Neural progenitor cell (in vitro differentiated cells): ENCODE data around the gene ACBD6. TPM values are rescaled to one million over a fixed set of nuclear protein-coding genes. Genes with fewer than 3 reads are reported as not detected.

Source experiments
- DNase-seq: peaks from one replicate; pipeline ENCODE4 v3.0.0-alpha.2; 2016; ENCODE audit warnings: low spot score
- H2AFZ ChIP-seq: fragments of 200-600 bp; sonication (generic); replicated peaks from 2 replicates; pipeline ENCODE4 v1.6.1; 2016; ENCODE audit warnings: antibody characterized with exemption
- H3F3A ChIP-seq: fragments of 200-600 bp; sonication (generic); 2 replicates; pipeline ENCODE4 v1.6.1; 2016; ENCODE audit warnings: antibody characterized with exemption, low read depth
- H3K27ac ChIP-seq: fragments of 200-600 bp; sonication (generic); 2 replicates; pipeline ENCODE4 v1.5.1; 2016; ENCODE audit warnings: mild to moderate bottlenecking
- H3K27me3 ChIP-seq: fragments of 200-600 bp; sonication (generic); 2 replicates; pipeline ENCODE4 v1.6.1; 2016; ENCODE audit warnings: mild to moderate bottlenecking, moderate library complexity
- H3K36me3 ChIP-seq: fragments of 200-600 bp; sonication (generic); 2 replicates; pipeline ENCODE4 v1.5.1; 2016
- H3K4me1 ChIP-seq: fragments of 200-600 bp; sonication (generic); 2 replicates; pipeline ENCODE4 v1.6.1; 2016; ENCODE audit warnings: mixed run types
- H3K4me2 ChIP-seq: fragments of 200-600 bp; sonication (generic); 2 replicates; pipeline ENCODE4 v1.6.1; 2016
- H3K4me3 ChIP-seq: fragments of 200-600 bp; sonication (generic); 2 replicates; pipeline ENCODE4 v1.5.1; 2016
- H3K79me2 ChIP-seq: fragments of 200-600 bp; sonication (generic); 2 replicates; pipeline ENCODE4 v1.6.1; 2016; ENCODE audit warnings: low read depth
- H3K9ac ChIP-seq: fragments of 200-600 bp; sonication (generic); 2 replicates; pipeline ENCODE4 v1.6.1; 2016
- H3K9me3 ChIP-seq: fragments of 200-600 bp; sonication (generic); 2 replicates; pipeline ENCODE4 v1.5.1; 2016; ENCODE audit warnings: low read depth
- H4K20me1 ChIP-seq: fragments of 200-600 bp; sonication (generic); 2 replicates; pipeline ENCODE4 v1.6.1; 2016; ENCODE audit warnings: low read depth
- H3K27ac Mint-ChIP-seq: 3 replicates; pipeline ENCODE4 v1.8.0; 2021; ENCODE audit warnings: mixed read lengths
- H3K27me3 Mint-ChIP-seq: 2 replicates; pipeline ENCODE4 v1.8.0; 2022; ENCODE audit warnings: low read depth, mild to moderate bottlenecking, inconsistent platforms, moderate library complexity, mixed read lengths; ENCODE audit not compliant: insufficient read depth
- H3K36me3 Mint-ChIP-seq: 3 replicates; pipeline ENCODE4 v1.8.0; 2021; ENCODE audit warnings: mixed read lengths
- H3K4me1 Mint-ChIP-seq: 3 replicates; pipeline ENCODE4 v1.8.0; 2021; ENCODE audit warnings: mixed read lengths
- H3K4me3 Mint-ChIP-seq: 3 replicates; pipeline ENCODE4 v1.8.0; 2021; ENCODE audit warnings: mild to moderate bottlenecking, moderate library complexity, mixed read lengths
- H3K9me3 Mint-ChIP-seq: 3 replicates; pipeline ENCODE4 v1.8.0; 2020; ENCODE audit warnings: mixed read lengths
- CTCF ChIP-seq: fragments of 200-600 bp; sonication (generic); IDR thresholded peaks from 2 replicates; pipeline ENCODE4 v1.5.1; 2017; ENCODE audit warnings: antibody characterized with exemption, mild to moderate bottlenecking
- EZH2 ChIP-seq: fragments of 200-600 bp; sonication (generic); IDR thresholded peaks from 2 replicates; pipeline ENCODE4 v1.6.1; 2017; ENCODE audit warnings: antibody characterized with exemption, mild to moderate bottlenecking, moderate library complexity
- EZH2phosphoT487 ChIP-seq: fragments of 200-600 bp; sonication (generic); IDR thresholded peaks from 2 replicates; pipeline ENCODE4 v1.6.1; 2017; ENCODE audit warnings: antibody characterized with exemption
- total RNA-seq: library from RNA; depleted of rRNA; stranded (reverse); fragments of >200 nt; gene quantifications from 2 replicates; pipeline ENCODE4 v1.2.3, GENCODE V29; 2015; ENCODE audit warnings: low replicate concordance

Gene ACBD6
- total RNA-seq, 1 donor from 2014 or later = 36.8 TPM

- Histone ChIP-seq H3K4me3 (no peak overlapping the region), H2AFZ (no peak overlapping the region), H3K27ac (no peak overlapping the region), H3K79me2 (no peaks in the 10 kb centered on the region), H4K20me1 (no peaks in the 10 kb centered on the region), H3K4me2 (no peak overlapping the region), H3K9me3 (no peaks in the 10 kb centered on the region), H3K27me3 (no peaks in the 10 kb centered on the region), H3K9ac (no peak overlapping the region), H3K36me3 (no peaks in the 10 kb centered on the region), H3F3A (peaks cover 3% of the 10 kb centered on the region), H3K4me1 (no peaks in the 10 kb centered on the region)
- Mint-ChIP-seq H3K9me3 (peaks cover 17% of the 10 kb centered on the region), H3K36me3 (peaks cover 5% of the 10 kb centered on the region), H3K4me1 (no peaks in the 10 kb centered on the region), H3K27me3 (no peaks in the 10 kb centered on the region), H3K4me3 (no peak overlapping the region), H3K27ac (no peak overlapping the region)
- DNase-seq = no peak
- no peak for TF ChIP-seq CTCF
- no peak for TF ChIP-seq EZH2phosphoT487
- no peak for TF ChIP-seq EZH2
Measured at GRCh38 chr1:180327089-180327488, 175.3 kb downstream of the ACBD6 start.

- H3K4me3 Mint-ChIP-seq = no peak overlapping the region
- Histone ChIP-seq H3K79me2 (no peaks in the 10 kb centered on the region), H3K27ac (no peak overlapping the region), H3F3A (no peaks in the 10 kb centered on the region), H3K4me2 (no peak overlapping the region), H3K27me3 (no peaks in the 10 kb centered on the region), H3K4me1 (peaks cover 7% of the 10 kb centered on the region), H3K9ac (no peak overlapping the region), H3K36me3 (no peaks in the 10 kb centered on the region), H3K4me3 (no peak overlapping the region), H2AFZ (no peak overlapping the region), H4K20me1 (no peaks in the 10 kb centered on the region), H3K9me3 (no peaks in the 10 kb centered on the region)
- TF ChIP-seq EZH2 (no peak), CTCF (no peak), EZH2phosphoT487 (no peak)
- H3K4me1 Mint-ChIP-seq = no peaks in the 10 kb centered on the region
- peaks cover 6% of the 10 kb centered on the region for H3K36me3 Mint-ChIP-seq
- H3K27me3 Mint-ChIP-seq = no peaks in the 10 kb centered on the region
- no peak overlapping the region for H3K27ac Mint-ChIP-seq
- H3K9me3 Mint-ChIP-seq = no peaks in the 10 kb centered on the region
- DNase-seq = no peak
Measured at GRCh38 chr1:180312926-180313325, 189.5 kb downstream of the ACBD6 start.

GRCh38 chr1:180311011-180311730 is 191.2 kb downstream of the ACBD6 start:
- no peaks in the 10 kb centered on the region for H3K27me3 ChIP-seq
- Mint-ChIP-seq H3K27ac (no peak overlapping the region), H3K4me3 (no peak overlapping the region), H3K9me3 (no peaks in the 10 kb centered on the region), H3K27me3 (no peaks in the 10 kb centered on the region), H3K36me3 (peaks cover 13% of the 10 kb centered on the region), H3K4me1 (no peaks in the 10 kb centered on the region)
- H3K79me2 ChIP-seq = no peaks in the 10 kb centered on the region
- no peak for DNase-seq
- H3K4me2 ChIP-seq = no peak overlapping the region
- no peak overlapping the region for H2AFZ ChIP-seq
- H3K4me3 ChIP-seq = no peak overlapping the region
- no peak overlapping the region for H3K9ac ChIP-seq
- no peaks in the 10 kb centered on the region for H3K9me3 ChIP-seq
- no peak overlapping the region for H3K27ac ChIP-seq
- H3K36me3 ChIP-seq = no peaks in the 10 kb centered on the region
- H4K20me1 ChIP-seq = no peaks in the 10 kb centered on the region
- H3K4me1 ChIP-seq = peaks cover 7% of the 10 kb centered on the region
- no peaks in the 10 kb centered on the region for H3F3A ChIP-seq
- TF ChIP-seq CTCF (no peak), EZH2 (no peak), EZH2phosphoT487 (no peak)
